ENCODE measurements around the gene CWC25.

DNA sequence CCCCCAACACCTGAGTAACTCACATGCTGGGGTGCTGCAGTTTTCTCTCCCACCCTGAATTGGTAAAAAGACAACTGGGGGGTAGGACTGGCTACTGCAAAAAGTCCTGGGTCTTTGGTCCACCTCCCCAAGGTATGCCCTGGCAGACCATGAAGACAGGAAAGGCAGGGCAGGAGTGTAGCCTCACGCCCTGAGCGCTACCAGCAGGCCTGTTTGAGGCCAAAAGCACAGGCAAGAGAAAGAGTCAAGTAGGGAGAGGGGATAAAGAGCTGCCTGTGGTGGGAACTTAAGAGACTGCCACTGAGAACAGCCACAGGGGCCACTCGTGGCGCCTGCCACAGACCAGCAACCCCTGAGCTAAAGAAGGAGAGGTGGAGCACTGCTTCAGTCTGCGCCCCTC lies 58.8 kb downstream of the CWC25 start:
- TF ChIP-seq CTCF (IDR thresholded peaks at IDR 0.05; ENCODE audit: borderline replicate concordance, extremely low read depth, low read length, poor library complexity, severe bottlenecking) (no peak), EZH2 (IDR thresholded peaks at IDR 0.05; ENCODE audit: borderline replicate concordance, low read depth, low read length, severe bottlenecking) (no peak)
